Endothelial cell of umbilical vein (primary cell): Measurements from ENCODE around the gene CCDC92B. TPM values are rescaled to one million over a fixed set of nuclear protein-coding genes. Genes with fewer than 3 reads are reported as not detected.

Experiments used
- BruUV-seq: library from RNA; stranded (reverse); fragments of 400-500 nt; replicated peaks from 2 replicates; lab custom pipeline; 2021; lab: Mats Ljungman, UMichigan
- CTCF ChIA-PET: fragments of 300-600, 350-600 bp; sonication (Branson Sonifier 250); formaldehyde crosslinking; loops from one replicate; lab custom pipeline; 2021; ENCODE audit warnings: antibody characterized with exemption, inconsistent platforms; lab: Charles Lee
- POLR2A ChIA-PET: fragments of 300-600, 350-600 bp; sonication (Branson Sonifier 250); formaldehyde crosslinking; loops from one replicate; lab custom pipeline; 2021; ENCODE audit warnings: antibody characterized with exemption, inconsistent platforms; lab: Charles Lee
- DNase-seq: peaks from one replicate; pipeline ENCODE4 v3.0.0-alpha.2; 2011; ENCODE audit warnings: low read depth, low spot score
- FAIRE-seq: peaks from 2 replicates; lab custom pipeline; 2011; peaks lifted over from hg19 to GRCh38; lab: Jason Lieb, UNC
- H2AFZ ChIP-seq: 2 replicates; pipeline ENCODE4 v1.6.0; 2012; ENCODE audit warnings: low read depth, low read length, control low read depth, inconsistent platforms
- H3K27ac ChIP-seq: 2 replicates; pipeline ENCODE4 v1.5.1; 2011; ENCODE audit warnings: low read depth, mild to moderate bottlenecking, control low read depth, low read length, moderate library complexity; ENCODE audit not compliant: insufficient read depth
- H3K27me3 ChIP-seq, 2 experiments: 2 replicates each; pipeline versions ENCODE4 v1.6.0 to v1.6.1; 2011; ENCODE audit warnings: low read length in 2 of 2, mixed read lengths in 1 of 2; ENCODE audit not compliant: control insufficient read depth in 2 of 2, insufficient read depth in 2 of 2
- H3K36me3 ChIP-seq, 2 experiments: 2 replicates in 1 of 2; 3 replicates in 1 of 2; pipeline ENCODE4 v1.5.1; 2011; ENCODE audit warnings: low read length in 2 of 2, mild to moderate bottlenecking in 1 of 2, moderate library complexity in 1 of 2; ENCODE audit not compliant: control insufficient read depth in 2 of 2, insufficient read depth in 2 of 2; ENCODE audit errors: extremely low read depth in 1 of 2
- H3K4me1 ChIP-seq: 3 replicates; pipeline ENCODE4 v1.5.1; 2011; ENCODE audit warnings: mild to moderate bottlenecking, low read length; ENCODE audit not compliant: control insufficient read depth, insufficient read depth; ENCODE audit errors: extremely low read depth
- H3K4me2 ChIP-seq: 2 replicates; pipeline ENCODE4 v1.6.1; 2011; ENCODE audit warnings: low read length, control low read depth, mixed read lengths; ENCODE audit not compliant: insufficient read depth
- H3K4me3 ChIP-seq, 3 experiments: fragments of 200-600 bp in 1 of 3; sonication (generic), shearing (Covaris generic) in 1 of 3; replicated peaks in 1 of 3; 2 replicates each; pipeline ENCODE4 v1.5.1; 2011 to 2016; ENCODE audit warnings: control low read depth in 3 of 3, low read length in 3 of 3, mild to moderate bottlenecking in 2 of 3, inconsistent platforms in 1 of 3, low read depth in 1 of 3, moderate library complexity in 1 of 3; ENCODE audit not compliant: insufficient read depth in 1 of 3
- H3K79me2 ChIP-seq: 2 replicates; pipeline ENCODE4 v1.6.0; 2012; ENCODE audit warnings: low read length, inconsistent platforms; ENCODE audit not compliant: control insufficient read depth, insufficient read depth
- H3K9ac ChIP-seq: replicated peaks from 2 replicates; pipeline ENCODE3; 2011; ENCODE audit warnings: low read length, control low read depth; ENCODE audit not compliant: insufficient read depth; ENCODE audit errors: extremely low read depth
- H3K9me1 ChIP-seq: replicated peaks from 3 replicates; pipeline ENCODE4 v1.6.0; 2011; ENCODE audit warnings: mild to moderate bottlenecking, low read length; ENCODE audit not compliant: control insufficient read depth, insufficient read depth; ENCODE audit errors: extremely low read depth
- H3K9me3 ChIP-seq: replicated peaks from 2 replicates; pipeline ENCODE4 v1.5.1; 2012; ENCODE audit warnings: low read length, inconsistent platforms; ENCODE audit not compliant: control insufficient read depth, insufficient read depth
- H4K20me1 ChIP-seq: replicated peaks from 2 replicates; pipeline ENCODE3; 2011; ENCODE audit warnings: mild to moderate bottlenecking, low read length; ENCODE audit not compliant: control insufficient read depth, insufficient read depth; ENCODE audit errors: extremely low read depth
- EZH2 ChIP-seq: IDR thresholded peaks from 2 replicates; pipeline ENCODE4 v1.6.1; 2012; ENCODE audit warnings: borderline replicate concordance, low read depth, mild to moderate bottlenecking, moderate library complexity, low read length, inconsistent platforms; ENCODE audit not compliant: severe bottlenecking
- FOS ChIP-seq: IDR thresholded peaks from 2 replicates; pipeline ENCODE4 v1.6.1; 2011; ENCODE audit warnings: mild to moderate bottlenecking, low read length, moderate library complexity, borderline replicate concordance; ENCODE audit not compliant: insufficient read depth
- GATA2 ChIP-seq: IDR thresholded peaks from 2 replicates; pipeline ENCODE4 v1.7.0; 2011; ENCODE audit warnings: low read depth, mild to moderate bottlenecking, moderate library complexity, mixed read lengths, low read length; ENCODE audit not compliant: insufficient read length, insufficient read depth
- JUN ChIP-seq: IDR thresholded peaks from 2 replicates; pipeline ENCODE4 v1.6.1; 2011; ENCODE audit warnings: borderline replicate concordance, low read depth; ENCODE audit not compliant: insufficient read length, insufficient read depth
- MYC ChIP-seq: IDR thresholded peaks from one replicate; pipeline ENCODE4 v1.6.1; 2011; ENCODE audit warnings: mild to moderate bottlenecking, low read depth, low read length
- POLR2A ChIP-seq: IDR thresholded peaks from 2 replicates; pipeline ENCODE4 v1.6.1; 2012; ENCODE audit warnings: low read depth, mild to moderate bottlenecking, control low read depth, low read length
- POLR2AphosphoS5 ChIP-seq: IDR thresholded peaks from 2 replicates; pipeline ENCODE4 v1.6.1; 2012; ENCODE audit warnings: low read depth, mild to moderate bottlenecking, control low read depth, low read length, moderate library complexity; ENCODE audit not compliant: insufficient read depth
- dilution Hi-C: fragments of 300-500 bp; cut with MboI; formaldehyde crosslinking; loops from one replicate; pipeline ENCODE4 v1.15.0; 2019; ENCODE audit warnings: low sequenced_read_pairs; ENCODE audit not compliant: extremely low pct_ligation_motif_present
- intact Hi-C: fragments of 100-400 bp; cut with micrococcal nuclease; formaldehyde crosslinking; loops from one replicate; pipeline ENCODE4 v1.10.0; 2022
- polyA plus RNA-seq, 4 experiments: library from polyadenylated mRNA; depleted of rRNA in 3 of 4; stranded (reverse) in 3 of 4; unstranded in 1 of 4; fragments of >200 nt; gene quantifications; 2 replicates each; pipeline versions ENCODE4 v1.2.1 to v1.2.3, GENCODE V29; 2011 to 2012; ENCODE audit warnings: missing spikeins in 1 of 4
- total RNA-seq: library from RNA; stranded (reverse); gene quantifications from 2 replicates; pipeline ENCODE4 v1.2.3, GENCODE V29; 2021
- TF ChIP-seq, protein P1 (sequence below), 2 donors: IDR thresholded peaks; 1 replicate in 1 of 2; 2 replicates in 1 of 2; pipeline ENCODE4 v1.5.1; 2011; ENCODE audit warnings: low read length in 2 of 2, mild to moderate bottlenecking in 2 of 2, moderate library complexity in 2 of 2, control low read depth in 1 of 2, inconsistent platforms in 1 of 2, low read depth in 1 of 2; ENCODE audit not compliant: insufficient read depth in 1 of 2; ENCODE audit errors: extremely low read depth in 1 of 2
- TF ChIP-seq, protein P2 (sequence below): IDR thresholded peaks from 2 replicates; pipeline ENCODE4 v1.6.1; 2011; ENCODE audit not compliant: insufficient read depth, insufficient read length

The CCDC92B gene
- total and polyA plus RNA-seq, 2 donors (not counting 3 experiments of a cell fraction or from before 2014, with no cell fraction given) = not detected

GRCh38 chr17:2684549-2684948 is 64.9 kb downstream of the CCDC92B start:
- BruUV-seq = no TSS peak
- CTCF ChIA-PET = interaction anchor here (1.2 kb wide), 1 partner anchor 9 kb away, joined by 3 read pairs; no protein-coding TSS in a partner anchor
- H3K9me3 ChIP-seq = no peaks in the 10 kb centered on the region
- H3K27ac ChIP-seq = no peak overlapping the region
- peaks cover 14 to 19% of the 10 kb centered on the region in 2 experiments for H3K36me3 ChIP-seq
- POLR2A ChIA-PET = no interaction called here
- peak; percentile 15 for FAIRE-seq
- no peaks in the 10 kb centered on the region for H3K9me1 ChIP-seq
- dilution Hi-C loops (no loop called here), intact Hi-C loops (no loop called here)
- peaks cover 3% of the 10 kb centered on the region for H4K20me1 ChIP-seq
- H3K27me3 ChIP-seq = no peaks in the 10 kb centered on the region
- H3K79me2 ChIP-seq = peaks cover 2% of the 10 kb centered on the region
- no peak overlapping the region for H2AFZ ChIP-seq
- no peaks in the 10 kb centered on the region for H3K4me1 ChIP-seq
- no peak for DNase-seq
- H3K4me2 ChIP-seq = no peak overlapping the region
- no peak overlapping the region for H3K4me3 ChIP-seq
- no peak overlapping the region for H3K9ac ChIP-seq
- TF ChIP-seq GATA2 (no peak), POLR2A (no peak), MYC (no peak), POLR2AphosphoS5 (no peak), JUN (no peak), FOS (no peak), EZH2 (no peak)
- TF ChIP-seq, protein P1, sequence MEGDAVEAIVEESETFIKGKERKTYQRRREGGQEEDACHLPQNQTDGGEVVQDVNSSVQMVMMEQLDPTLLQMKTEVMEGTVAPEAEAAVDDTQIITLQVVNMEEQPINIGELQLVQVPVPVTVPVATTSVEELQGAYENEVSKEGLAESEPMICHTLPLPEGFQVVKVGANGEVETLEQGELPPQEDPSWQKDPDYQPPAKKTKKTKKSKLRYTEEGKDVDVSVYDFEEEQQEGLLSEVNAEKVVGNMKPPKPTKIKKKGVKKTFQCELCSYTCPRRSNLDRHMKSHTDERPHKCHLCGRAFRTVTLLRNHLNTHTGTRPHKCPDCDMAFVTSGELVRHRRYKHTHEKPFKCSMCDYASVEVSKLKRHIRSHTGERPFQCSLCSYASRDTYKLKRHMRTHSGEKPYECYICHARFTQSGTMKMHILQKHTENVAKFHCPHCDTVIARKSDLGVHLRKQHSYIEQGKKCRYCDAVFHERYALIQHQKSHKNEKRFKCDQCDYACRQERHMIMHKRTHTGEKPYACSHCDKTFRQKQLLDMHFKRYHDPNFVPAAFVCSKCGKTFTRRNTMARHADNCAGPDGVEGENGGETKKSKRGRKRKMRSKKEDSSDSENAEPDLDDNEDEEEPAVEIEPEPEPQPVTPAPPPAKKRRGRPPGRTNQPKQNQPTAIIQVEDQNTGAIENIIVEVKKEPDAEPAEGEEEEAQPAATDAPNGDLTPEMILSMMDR (IDR thresholded peaks at IDR 0.05; ENCODE audit: extremely low read depth in 1 of 2, insufficient read depth in 1 of 2, low read depth in 1 of 2, low read length in 2 of 2) = no peak
- TF ChIP-seq, protein P2, sequence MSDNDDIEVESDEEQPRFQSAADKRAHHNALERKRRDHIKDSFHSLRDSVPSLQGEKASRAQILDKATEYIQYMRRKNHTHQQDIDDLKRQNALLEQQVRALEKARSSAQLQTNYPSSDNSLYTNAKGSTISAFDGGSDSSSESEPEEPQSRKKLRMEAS = no peak
